ENCODE results near the gene NRDE2.
"Not testable (repeated sequence)": the region's sequence is repeated elsewhere in the genome, so short reads cannot be mapped to it uniquely, and the experiment has no call there.

NRDE2 gene

DNA sequence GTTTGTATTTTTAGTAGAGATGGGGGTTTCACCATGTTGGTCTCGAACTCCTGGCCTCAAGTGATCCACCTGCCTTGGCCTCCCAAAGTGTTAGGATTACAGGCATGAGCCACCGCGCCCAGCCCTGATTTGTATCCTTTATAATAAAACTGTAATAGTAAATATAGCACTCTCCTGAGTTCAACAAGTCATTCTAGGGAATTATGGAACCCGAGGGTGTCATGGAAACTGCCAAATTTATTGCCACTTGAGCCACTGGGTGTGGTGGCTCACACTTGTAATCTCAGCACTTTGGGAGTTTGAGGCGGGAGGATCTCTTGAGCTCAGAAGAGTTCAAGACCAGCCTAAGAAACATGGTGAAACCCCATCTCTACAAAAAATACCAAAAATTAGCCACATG lies 9.5 kb upstream of the NRDE2 start:
- not testable (repeated sequence) for DNase-seq

GRCh38 chr14:90336985-90337384 lies 5.2 kb upstream of the NRDE2 start:
- DNase-seq = no peak

- DNase-seq = no peak
Measured at GRCh38 chr14:90336401-90336800, 4.7 kb upstream of the NRDE2 start.

DNA sequence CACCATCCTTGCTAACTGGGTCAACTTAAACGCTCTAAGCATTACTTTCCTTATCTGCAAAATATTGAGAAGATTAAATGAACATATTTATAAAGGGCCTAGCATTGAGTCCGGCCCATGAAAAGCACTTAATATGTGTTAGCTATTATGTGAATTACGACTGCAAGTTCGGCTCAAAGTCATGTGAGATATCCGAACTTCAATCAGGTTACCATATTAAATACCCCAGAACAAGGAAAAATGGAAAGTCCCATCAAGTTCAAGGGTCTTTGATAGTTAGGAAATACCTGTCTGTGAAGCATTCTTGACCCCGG lies 487 bp upstream of the NRDE2 start:
- no peak for DNase-seq

- no peak for DNase-seq
Measured at GRCh38 chr14:90330203-90331196, 1.2 kb downstream of the NRDE2 start.

DNA sequence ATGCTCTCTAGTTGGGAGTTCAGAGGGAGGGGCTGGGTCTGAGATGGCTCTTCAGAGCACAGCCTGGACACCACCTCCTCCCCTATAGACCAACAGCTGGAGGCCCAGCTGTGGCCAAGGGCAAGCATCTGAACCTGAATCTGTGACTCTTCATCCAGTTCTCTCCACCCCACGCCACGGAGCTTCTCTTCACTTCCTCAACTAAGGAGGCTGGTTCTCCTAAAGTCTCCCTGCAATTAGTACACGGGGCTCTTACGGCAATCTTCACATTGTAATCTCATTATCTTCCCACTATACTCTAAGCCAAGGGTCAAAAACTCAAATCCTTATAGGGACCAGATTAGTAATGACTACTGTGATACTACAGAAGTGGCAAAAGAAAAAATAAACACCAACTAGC lies 9.8 kb downstream of the NRDE2 start:
- DNase-seq = no peak

DNA sequence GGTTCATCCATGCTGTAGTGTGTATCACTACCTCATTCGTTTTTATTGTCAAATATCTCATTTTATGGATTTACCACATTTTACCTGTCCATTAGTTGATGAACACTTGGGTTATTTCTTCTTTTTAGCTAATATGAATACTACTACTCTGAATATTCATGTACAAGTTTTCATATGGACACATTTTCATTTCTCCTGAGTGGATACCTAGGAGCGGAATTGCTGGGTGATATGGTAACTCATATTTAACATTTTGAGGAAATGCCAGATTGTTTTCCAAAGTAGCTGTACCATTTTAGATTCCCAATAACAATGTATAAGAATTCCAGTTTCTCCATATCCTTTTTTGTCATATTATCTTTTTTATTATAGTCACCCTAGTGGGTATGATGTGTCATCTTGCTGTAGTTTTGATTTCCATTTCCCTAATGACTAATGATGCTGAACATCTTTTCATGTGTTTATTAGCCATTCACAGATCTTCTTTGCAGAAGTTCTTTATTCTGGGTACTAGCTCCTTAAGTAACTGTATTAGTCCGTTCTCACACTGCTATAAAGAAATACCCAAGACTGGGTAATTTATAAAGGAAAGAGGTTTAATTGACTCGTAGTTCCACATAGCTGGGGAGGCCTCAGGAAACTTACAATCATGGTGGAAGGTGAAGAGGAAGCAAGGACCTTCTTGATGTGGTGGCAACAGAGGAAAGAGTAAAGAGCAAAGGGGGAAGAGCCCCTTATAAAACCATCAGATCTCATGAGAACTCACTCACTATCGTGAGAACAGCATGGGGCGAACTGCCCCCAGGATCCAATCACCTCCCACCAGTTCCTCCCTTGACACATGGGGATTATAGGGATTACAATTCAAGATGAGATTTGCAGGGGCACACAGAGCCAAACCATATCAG lies 11.9 kb downstream of the NRDE2 start:
- no peak for DNase-seq

DNA sequence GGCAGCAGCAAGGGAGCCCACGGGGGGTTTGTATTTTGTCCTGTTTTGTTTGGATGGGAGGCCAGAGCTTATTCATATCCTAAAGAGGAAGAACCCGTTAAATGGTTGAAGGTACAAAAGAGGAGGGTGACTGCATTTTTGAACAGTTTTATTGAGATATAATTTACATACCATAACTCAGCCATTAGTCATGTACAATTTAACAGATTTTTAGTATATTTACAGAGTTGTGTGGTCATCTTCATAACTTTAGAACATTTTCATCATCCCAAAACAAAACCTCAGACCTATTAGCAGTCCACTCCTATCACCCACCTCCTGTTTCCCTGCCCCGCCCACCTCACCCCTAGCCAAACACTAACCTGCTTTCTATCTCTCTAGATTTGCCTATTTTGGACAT lies 12.6 kb downstream of the NRDE2 start:
- no peak for DNase-seq

DNA sequence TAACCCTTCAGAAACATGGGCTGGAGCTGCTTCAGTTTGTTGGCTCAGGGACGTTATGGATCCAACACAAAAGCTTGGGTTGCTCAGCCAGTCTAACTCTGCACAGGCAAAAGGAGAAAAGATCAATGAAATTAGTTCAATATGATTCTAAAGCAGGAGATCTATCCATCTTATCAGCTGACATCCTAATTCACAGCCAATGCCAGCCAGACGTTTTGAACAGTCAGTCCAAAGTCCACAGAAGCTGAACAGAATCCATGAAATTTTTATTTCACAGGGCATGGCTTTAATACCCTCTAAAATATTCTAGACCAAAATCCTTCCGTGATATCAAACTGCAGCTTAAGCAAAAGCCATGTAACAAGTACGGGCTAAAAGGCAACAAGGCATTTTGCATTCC lies 13.7 kb downstream of the NRDE2 start:
- no peak for DNase-seq

GRCh38 chr14:90317286-90317685 lies 14.5 kb downstream of the NRDE2 start:
- no peak for DNase-seq

DNA sequence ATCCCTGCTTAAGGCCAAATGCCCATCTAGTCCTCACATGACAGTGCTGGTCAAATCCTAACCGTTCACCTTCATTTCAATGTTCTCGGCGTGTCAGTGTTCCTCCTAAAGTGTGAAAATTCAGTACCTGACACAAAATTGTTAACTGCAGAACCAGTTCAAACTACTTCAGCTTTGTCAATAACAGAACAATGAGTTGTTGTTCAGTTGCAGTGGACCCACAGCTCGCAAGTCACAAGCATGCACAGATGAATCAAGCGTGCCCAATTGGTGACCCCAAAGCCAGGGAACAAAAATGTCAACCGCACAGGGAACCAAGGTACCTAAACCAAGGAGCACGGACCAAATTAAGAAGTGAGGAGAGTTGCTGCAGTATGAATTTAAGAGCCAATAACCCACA lies 23.2 kb downstream of the NRDE2 start:
- no peak for DNase-seq

GRCh38 chr14:90305176-90305601 lies 26.6 kb downstream of the NRDE2 start:
- DNase-seq = no peak

DNA sequence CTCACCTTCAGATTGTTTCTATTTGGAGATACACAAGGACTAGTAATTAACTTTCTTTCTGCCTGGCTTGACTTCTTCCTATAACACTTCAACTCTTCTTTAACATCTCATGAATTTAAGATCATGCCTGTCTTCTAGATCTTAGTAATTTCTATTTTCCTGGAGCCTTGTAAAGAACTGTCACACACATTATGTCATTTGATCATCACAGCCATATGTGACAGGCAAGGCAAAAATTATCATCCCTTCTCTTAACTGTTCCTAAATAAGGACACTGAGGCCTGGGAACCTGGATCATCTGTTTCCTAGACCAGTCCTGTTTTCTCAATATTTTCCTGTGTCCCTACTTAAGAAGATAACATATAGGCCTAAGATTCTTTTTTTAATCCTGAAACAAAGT lies 27.2 kb downstream of the NRDE2 start:
- DNase-seq = no peak

GRCh38 chr14:90303473-90303872 lies 28.3 kb downstream of the NRDE2 start:
- DNase-seq = no peak

- no peak for DNase-seq
Measured at GRCh38 chr14:90302529-90303303, 29.0 kb downstream of the NRDE2 start.

DNA sequence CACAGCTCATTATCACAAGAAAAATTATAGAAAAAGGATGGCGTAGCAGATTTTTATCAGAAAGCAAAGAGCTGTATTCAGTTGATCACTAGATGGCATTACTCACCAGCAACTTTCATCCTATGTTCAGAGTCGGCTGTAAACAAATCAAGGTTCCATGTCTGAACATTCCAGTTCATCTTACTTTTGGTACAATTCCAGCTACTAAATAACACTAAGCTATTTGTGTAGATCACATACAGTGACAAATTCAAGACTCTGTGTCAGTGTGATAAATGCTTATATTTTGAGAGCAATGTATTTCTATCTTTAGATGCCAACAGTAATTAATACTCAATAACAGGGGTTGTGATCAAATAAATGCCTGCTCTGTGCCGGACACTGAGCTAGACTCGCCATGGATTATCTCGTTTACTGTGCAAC lies 30.1 kb downstream of the NRDE2 start:
- no peak for DNase-seq

GRCh38 chr14:90301122-90301521 lies 30.6 kb downstream of the NRDE2 start:
- no peak for DNase-seq

- DNase-seq = no peak
Measured at GRCh38 chr14:90300611-90301047, 31.1 kb downstream of the NRDE2 start.

- DNase-seq = no peak
Measured at GRCh38 chr14:90299408-90299807, 32.3 kb downstream of the NRDE2 start.

- no peak for DNase-seq
Measured at GRCh38 chr14:90297876-90298629, 33.7 kb downstream of the NRDE2 start.

GRCh38 chr14:90296641-90297040 lies 35.1 kb downstream of the NRDE2 start:
- no peak for DNase-seq

DNA sequence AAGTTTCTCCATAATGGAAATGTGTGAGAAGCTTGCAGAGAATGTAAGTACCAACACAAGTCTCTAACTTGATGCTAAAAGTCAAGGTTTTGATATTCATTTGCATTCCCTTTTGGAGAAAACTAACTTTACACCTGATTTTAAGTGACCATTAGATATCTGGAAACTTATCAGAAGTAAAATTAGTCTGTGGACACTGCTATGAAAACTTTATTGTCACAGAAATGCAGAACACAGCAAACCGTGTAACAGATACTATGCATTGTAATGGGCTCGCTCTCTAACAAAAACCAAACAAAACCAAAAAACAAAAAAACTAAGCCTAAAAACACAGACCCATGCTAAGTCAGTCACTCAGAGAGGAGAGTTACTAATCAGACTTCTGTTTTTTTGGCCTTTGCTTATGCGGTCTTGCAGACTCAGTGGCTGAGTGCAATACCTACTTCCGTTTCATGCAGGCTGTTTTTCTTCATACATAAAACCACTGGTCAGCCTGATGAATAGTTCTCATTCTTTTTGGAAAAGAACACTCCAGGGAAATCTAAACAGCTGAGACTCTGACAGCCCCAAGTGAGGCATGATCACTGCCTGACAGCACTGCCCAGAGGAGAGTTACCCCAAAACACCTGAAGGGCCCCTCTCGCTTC lies 35.7 kb downstream of the NRDE2 start:
- DNase-seq = no peak

Data from NCI-H524 treated with DMSO at 0.1 percent for 48 hours (cell line).